GM12892 (cell line): ENCODE results near the gene UTP14A.

Experiments used
- DNase-seq: peaks from one replicate; pipeline ENCODE4 v3.0.0; 2011; ENCODE audit not compliant: insufficient read length
- FAIRE-seq: peaks from 2 replicates; lab custom pipeline; 2011; peaks lifted over from hg19 to GRCh38; lab: Jason Lieb, UNC
- POLR2A ChIP-seq: IDR thresholded peaks from 2 replicates; pipeline ENCODE4 v1.6.1; 2011; ENCODE audit warnings: low read depth, low read length, control low read depth
- POLR2AphosphoS5 ChIP-seq: IDR thresholded peaks from 2 replicates; pipeline ENCODE4 v1.6.1; 2011; ENCODE audit warnings: low read depth, low read length, control low read depth
- TAF1 ChIP-seq: IDR thresholded peaks from 2 replicates; pipeline ENCODE4 v1.6.1; 2011; ENCODE audit warnings: low read depth, mild to moderate bottlenecking, control low read depth, low read length, borderline replicate concordance

UTP14A gene

GRCh38 chrX:129954804-129955203 is 48.8 kb downstream of the UTP14A start:
- no peak for DNase-seq
- TF ChIP-seq POLR2AphosphoS5 (no peak), TAF1 (no peak), POLR2A (no peak)
- no peak for FAIRE-seq

- no peak for DNase-seq
- TF ChIP-seq POLR2A (no peak), POLR2AphosphoS5 (no peak), TAF1 (no peak)
- no peak for FAIRE-seq
Observed at GRCh38 chrX:129955682-129956081, 49.7 kb downstream of the UTP14A start.

GRCh38 chrX:129956145-129956544 is 50.2 kb downstream of the UTP14A start:
- DNase-seq (no peak), FAIRE-seq (no peak)
- no peak for TF ChIP-seq POLR2A
- TF ChIP-seq TAF1, result no peak
- TF ChIP-seq POLR2AphosphoS5, result no peak

GRCh38 chrX:129956765-129957164 is 50.8 kb downstream of the UTP14A start:
- no peak for TF ChIP-seq POLR2AphosphoS5
- no peak for TF ChIP-seq POLR2A
- TF ChIP-seq TAF1, result no peak
- FAIRE-seq (no peak), DNase-seq (no peak)

GRCh38 chrX:129957241-129958082 is 51.5 kb downstream of the UTP14A start:
- DNase-seq, result peak; percentile 70
- peak; percentile 17 for FAIRE-seq
- peak; percentile 63; the same call in 1 of the 2 replicates for TF ChIP-seq POLR2A
- no peak for TF ChIP-seq TAF1
- TF ChIP-seq POLR2AphosphoS5, result 0 out of 2 replicates have a peak, but pooled peaks have one; percentile 31

GRCh38 chrX:129958083-129958465 is 52.1 kb downstream of the UTP14A start:
- TF ChIP-seq POLR2AphosphoS5 (no peak), TAF1 (no peak), POLR2A (no peak)
- DNase-seq (no peak), FAIRE-seq (no peak)

- FAIRE-seq, result no peak
- no peak for DNase-seq
- TF ChIP-seq TAF1 (no peak), POLR2A (no peak), POLR2AphosphoS5 (no peak)
Observed at GRCh38 chrX:129958814-129959492, 53.0 kb downstream of the UTP14A start.

- TF ChIP-seq POLR2A (no peak), POLR2AphosphoS5 (no peak), TAF1 (no peak)
- DNase-seq (no peak), FAIRE-seq (no peak)
Observed at GRCh38 chrX:129959493-129959832, 53.5 kb downstream of the UTP14A start.

- peak; percentile 75 for DNase-seq
- peak; percentile 80 for FAIRE-seq
- peak; percentile 51; the same call in 1 of the 2 replicates for TF ChIP-seq POLR2A
- TF ChIP-seq POLR2AphosphoS5, result no peak
Observed at GRCh38 chrX:129961180-129962083, 55.5 kb downstream of the UTP14A start.

GRCh38 chrX:129963729-129964128 is 57.8 kb downstream of the UTP14A start:
- no peak for DNase-seq
- FAIRE-seq, result no peak
- no peak for TF ChIP-seq POLR2AphosphoS5
- no peak for TF ChIP-seq TAF1
- no peak for TF ChIP-seq POLR2A

- TF ChIP-seq POLR2A, result no peak
- TF ChIP-seq POLR2AphosphoS5, result no peak
- no peak for TF ChIP-seq TAF1
- no peak for DNase-seq
- no peak for FAIRE-seq
Observed at GRCh38 chrX:129965166-129965565, 59.2 kb downstream of the UTP14A start.
